NCI-H460 (cell line): ENCODE measurements around the gene CEP192. TPM values are rescaled to one million over a fixed set of nuclear protein-coding genes. Genes with fewer than 3 reads are reported as not detected.
A peak's percentile ranks its signal among the peaks of the same experiment; 100 is the strongest.

Experiments
- DNase-seq: peaks from one replicate; pipeline ENCODE4 v3.0.0-alpha.2; 2016; ENCODE audit warnings: low read depth; ENCODE audit errors: extremely low read depth
- total RNA-seq: library from RNA; depleted of rRNA; stranded (reverse); fragments of >200 nt; shearing (Covaris generic); gene quantifications from 2 replicates; pipeline ENCODE4 v1.2.3, GENCODE V29; 2014

CEP192 gene
- total RNA-seq, 1 experiment from 2014 or later: 16.6 TPM

GRCh38 chr18:13136904-13137669 lies 145.9 kb downstream of the CEP192 start:
- no peak for DNase-seq

GRCh38 chr18:13137670-13138419 lies 146.7 kb downstream of the CEP192 start:
- DNase-seq: peak; percentile 79

GRCh38 chr18:13138420-13139139 lies 147.4 kb downstream of the CEP192 start:
- no peak for DNase-seq

GRCh38 chr18:13139885-13140450 lies 148.8 kb downstream of the CEP192 start:
- DNase-seq: no peak

GRCh38 chr18:13141209-13141608 lies 150.0 kb downstream of the CEP192 start:
- DNase-seq: no peak

GRCh38 chr18:13145636-13146190 lies 154.6 kb downstream of the CEP192 start:
- DNase-seq: no peak

GRCh38 chr18:13147130-13147529 lies 156.0 kb downstream of the CEP192 start:
- DNase-seq: no peak

- no peak for DNase-seq
Measured at GRCh38 chr18:13151656-13152055, 160.5 kb downstream of the CEP192 start.

- DNase-seq: no peak
Measured at GRCh38 chr18:13158428-13158827, 167.3 kb downstream of the CEP192 start.

- DNase-seq: peak; percentile 52
Measured at GRCh38 chr18:13159579-13159978, 168.4 kb downstream of the CEP192 start.

- DNase-seq: no peak
Measured at GRCh38 chr18:13161276-13161899, 170.2 kb downstream of the CEP192 start.

GRCh38 chr18:13163167-13163927 lies 172.2 kb downstream of the CEP192 start:
- DNase-seq: no peak

- DNase-seq: no peak
Measured at GRCh38 chr18:13164406-13164805, 173.2 kb downstream of the CEP192 start.

- DNase-seq: no peak
Measured at GRCh38 chr18:13165636-13166423, 174.7 kb downstream of the CEP192 start.

GRCh38 chr18:13173578-13174145 lies 182.5 kb downstream of the CEP192 start:
- DNase-seq: no peak
